SK-N-SH treated with all-trans-retinoic acid at 6 μM for 48 hours (cell line): Measurements from ENCODE around the gene RPS6KA2.

ENCODE experiments used
- ATAC-seq: fragments of 200-7000 bp; cut with Tn5 transposase; 3 replicates; pipeline ENCODE4 v1.9.1; 2020; ENCODE audit warnings: mild to moderate bottlenecking, moderate library complexity
- ARNTL ChIP-seq: fragments of 450-650 bp; formaldehyde crosslinking; IDR thresholded peaks from 2 replicates; pipeline ENCODE4 v1.5.0; 2020; ENCODE audit warnings: low read depth, mild to moderate bottlenecking, moderate library complexity, borderline replicate concordance
- CSDC2 ChIP-seq: fragments of 250-450 bp; sonication (Bioruptor Pico); IDR thresholded peaks from 2 replicates; pipeline ENCODE4 v1.5.0; 2020; ENCODE audit warnings: mild to moderate bottlenecking, moderate library complexity
- ESRRG ChIP-seq: fragments of 250-450 bp; sonication (Bioruptor Pico); IDR thresholded peaks from 2 replicates; pipeline ENCODE4 v1.6.1; 2021; ENCODE audit warnings: mild to moderate bottlenecking
- OSR1 ChIP-seq: fragments of 250-450 bp; sonication (Bioruptor Pico); IDR thresholded peaks from 2 replicates; pipeline ENCODE4 v1.8.0; 2022; ENCODE audit warnings: moderate library complexity, mild to moderate bottlenecking, inconsistent platforms
- PPARA ChIP-seq: fragments of 250-450 bp; sonication (Bioruptor Pico); IDR thresholded peaks from 2 replicates; pipeline ENCODE4 v1.5.0; 2020; ENCODE audit warnings: mild to moderate bottlenecking, borderline replicate concordance
- RARB ChIP-seq: fragments of 250-450 bp; sonication (Bioruptor Pico); IDR thresholded peaks from 2 replicates; pipeline ENCODE4 v1.8.0; 2021; ENCODE audit warnings: mild to moderate bottlenecking, moderate library complexity
- TCF4 ChIP-seq: fragments of 250-450 bp; sonication (Bioruptor Pico); IDR thresholded peaks from 2 replicates; pipeline ENCODE4 v1.8.0; 2021; ENCODE audit warnings: mild to moderate bottlenecking, moderate library complexity, borderline replicate concordance
- TOX ChIP-seq: fragments of 250-450 bp; sonication (Bioruptor Pico); IDR thresholded peaks from 2 replicates; pipeline ENCODE4 v1.8.0; 2021; ENCODE audit warnings: mild to moderate bottlenecking, moderate library complexity, borderline replicate concordance
- ZC3H10 ChIP-seq: fragments of 250-450 bp; sonication (Bioruptor Pico); IDR thresholded peaks from 2 replicates; pipeline ENCODE4 v1.5.1; 2021; ENCODE audit warnings: mild to moderate bottlenecking, moderate library complexity
- ZFP3 ChIP-seq: fragments of 250-450 bp; sonication (Bioruptor Pico); IDR thresholded peaks from 2 replicates; pipeline ENCODE4 v1.5.0; 2020; ENCODE audit warnings: mild to moderate bottlenecking, moderate library complexity
- ZFP30 ChIP-seq: fragments of 450-650 bp; formaldehyde crosslinking; IDR thresholded peaks from 2 replicates; pipeline ENCODE4 v1.5.0; 2022; ENCODE audit warnings: mild to moderate bottlenecking, moderate library complexity
- ZNF565 ChIP-seq: fragments of 450-650 bp; formaldehyde crosslinking; conservative IDR thresholded peaks from 2 replicates; pipeline ENCODE4 v1.5.0; 2020; ENCODE audit warnings: low read depth, mild to moderate bottlenecking, moderate library complexity
- ZNF70 ChIP-seq: fragments of 450-650 bp; formaldehyde crosslinking; IDR thresholded peaks from 2 replicates; pipeline ENCODE4 v1.5.0; 2020; ENCODE audit warnings: mild to moderate bottlenecking, moderate library complexity
- ZNF8 ChIP-seq: fragments of 450-650 bp; formaldehyde crosslinking; IDR thresholded peaks from 2 replicates; pipeline ENCODE4 v1.5.0; 2020; ENCODE audit warnings: mild to moderate bottlenecking, moderate library complexity
- TF ChIP-seq, protein P1 (sequence below): fragments of 250-450 bp; sonication (Bioruptor Pico); IDR thresholded peaks from 2 replicates; pipeline ENCODE4 v1.5.0; 2020; ENCODE audit warnings: mild to moderate bottlenecking, moderate library complexity
- TF ChIP-seq, protein P2 (sequence below): fragments of 250-450 bp; sonication (Bioruptor Pico); IDR thresholded peaks from 2 replicates; pipeline ENCODE4 v1.5.1; 2020; ENCODE audit warnings: low read depth, mild to moderate bottlenecking, moderate library complexity
- TF ChIP-seq, protein P3 (sequence below): fragments of 250-450 bp; sonication (Bioruptor Pico); IDR thresholded peaks from 2 replicates; pipeline ENCODE4 v1.8.0; 2021; ENCODE audit warnings: low read depth, mild to moderate bottlenecking, moderate library complexity, borderline replicate concordance
- TF ChIP-seq, protein P4 (sequence below): fragments of 250-450 bp; sonication (Bioruptor Pico); IDR thresholded peaks from 2 replicates; pipeline ENCODE4 v1.5.1; 2021; ENCODE audit warnings: mild to moderate bottlenecking, moderate library complexity

The RPS6KA2 gene

DNA sequence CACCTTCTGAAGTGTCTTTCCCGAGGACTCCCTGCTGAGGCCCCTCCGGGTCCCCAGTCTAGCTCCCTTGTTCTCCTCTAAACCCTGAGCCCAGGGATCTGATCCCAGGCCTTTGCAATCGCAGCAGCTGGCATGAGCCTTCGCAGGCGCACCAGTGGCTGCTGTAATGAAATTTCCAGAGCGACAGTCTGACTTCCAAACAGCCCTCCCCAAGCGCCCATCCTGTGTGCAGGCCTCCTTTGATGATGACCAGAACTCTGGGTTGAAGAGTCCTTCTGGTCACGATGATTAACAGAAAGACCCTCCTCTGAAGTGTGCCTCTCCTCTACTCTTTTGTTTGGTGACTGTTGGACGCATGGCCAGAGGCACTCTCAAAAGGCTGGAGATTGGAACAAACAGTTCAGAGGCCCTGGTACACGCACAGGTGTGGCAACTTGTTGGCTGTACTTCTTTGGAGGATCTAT is 155.2 kb downstream of the RPS6KA2 start:
- TF ChIP-seq ZNF70 (CRISPR knock-in tag) (peak; percentile 14; the same call in 1 of the 2 replicates), TCF4 (peak; percentile 59; the same call in 1 of the 2 replicates), ZFP3 (CRISPR knock-in tag) (no peak)
- ATAC-seq, result no peak; the same call in 2 of the 3 replicates

DNA sequence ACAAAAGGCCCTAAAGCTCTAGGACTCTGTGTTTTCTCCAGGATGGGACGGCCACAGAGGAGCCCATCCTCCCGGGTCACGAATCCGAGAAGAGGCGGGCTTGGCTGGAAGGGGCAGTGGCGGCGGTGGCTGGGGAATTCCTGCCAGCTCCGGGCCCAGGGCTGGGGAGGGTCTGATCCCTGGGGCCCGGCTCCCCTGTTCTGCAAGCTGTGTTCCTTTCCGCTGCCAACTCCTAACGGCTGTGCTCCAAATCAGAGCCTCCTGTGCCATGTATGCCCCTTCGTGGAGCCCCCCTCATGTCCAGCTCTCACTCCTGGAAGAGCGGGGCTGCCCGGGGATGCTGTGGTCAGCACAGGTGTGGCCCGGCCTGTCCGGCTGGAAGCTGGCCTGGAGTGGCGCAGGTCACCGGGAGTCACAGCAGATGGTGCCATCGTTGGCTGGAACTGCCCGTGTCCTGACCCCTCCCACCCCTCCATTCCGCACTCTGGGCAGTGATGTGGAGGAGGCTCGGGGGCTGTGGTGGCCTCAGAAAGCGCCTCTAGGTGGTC is 156.1 kb downstream of the RPS6KA2 start:
- TF ChIP-seq ZFP30 (CRISPR knock-in tag), result no peak
- no peak for TF ChIP-seq ESRRG
- TF ChIP-seq TOX (CRISPR knock-in tag), result no peak
- TF ChIP-seq, all 23 proteins: peak for 0
- no peak for ATAC-seq

DNA sequence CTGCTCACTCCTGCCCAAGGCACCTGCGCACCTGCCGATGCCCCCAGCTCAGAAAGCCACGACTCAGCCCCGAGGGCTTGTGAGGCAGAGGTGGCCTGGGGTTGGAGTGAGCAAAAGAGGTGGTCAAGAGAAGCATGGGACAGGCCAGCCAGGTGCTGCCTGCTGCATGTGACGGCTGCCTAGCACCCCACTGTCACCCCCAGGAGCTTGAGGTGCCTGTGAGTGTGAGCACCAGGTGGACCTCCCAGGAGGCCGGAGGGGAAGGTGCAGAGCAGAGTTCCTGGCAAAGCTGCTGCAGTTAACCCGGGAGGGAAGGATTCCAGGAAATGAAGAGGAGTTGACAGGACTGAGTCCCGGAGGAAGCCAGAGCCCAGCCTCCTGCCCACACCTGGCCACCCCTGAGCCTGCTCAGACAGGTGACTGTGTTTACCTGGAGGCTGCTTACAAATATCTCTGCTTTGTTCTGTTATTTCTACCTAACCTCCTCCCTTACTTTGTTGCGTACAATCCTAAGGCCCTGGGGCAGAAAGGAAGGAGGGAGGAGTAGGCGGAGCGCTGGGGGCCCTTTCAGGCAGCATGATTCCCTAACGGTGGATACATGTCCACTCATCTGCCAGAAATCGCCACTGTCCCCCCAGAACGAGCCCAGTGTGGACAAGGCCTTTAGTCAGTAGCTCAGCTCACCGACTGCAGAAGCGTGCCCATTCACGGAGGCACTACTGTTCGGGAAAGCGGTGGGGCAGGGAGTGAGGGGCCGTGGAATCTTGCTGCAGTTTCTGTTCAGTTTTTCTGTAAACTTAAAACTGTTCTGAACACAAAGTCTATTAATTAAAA is 156.8 kb downstream of the RPS6KA2 start:
- no peak for ATAC-seq
- TF ChIP-seq ZC3H10 (CRISPR knock-in tag), result no peak
- no peak for TF ChIP-seq ZNF70 (CRISPR knock-in tag)
- TF ChIP-seq, protein P1, sequence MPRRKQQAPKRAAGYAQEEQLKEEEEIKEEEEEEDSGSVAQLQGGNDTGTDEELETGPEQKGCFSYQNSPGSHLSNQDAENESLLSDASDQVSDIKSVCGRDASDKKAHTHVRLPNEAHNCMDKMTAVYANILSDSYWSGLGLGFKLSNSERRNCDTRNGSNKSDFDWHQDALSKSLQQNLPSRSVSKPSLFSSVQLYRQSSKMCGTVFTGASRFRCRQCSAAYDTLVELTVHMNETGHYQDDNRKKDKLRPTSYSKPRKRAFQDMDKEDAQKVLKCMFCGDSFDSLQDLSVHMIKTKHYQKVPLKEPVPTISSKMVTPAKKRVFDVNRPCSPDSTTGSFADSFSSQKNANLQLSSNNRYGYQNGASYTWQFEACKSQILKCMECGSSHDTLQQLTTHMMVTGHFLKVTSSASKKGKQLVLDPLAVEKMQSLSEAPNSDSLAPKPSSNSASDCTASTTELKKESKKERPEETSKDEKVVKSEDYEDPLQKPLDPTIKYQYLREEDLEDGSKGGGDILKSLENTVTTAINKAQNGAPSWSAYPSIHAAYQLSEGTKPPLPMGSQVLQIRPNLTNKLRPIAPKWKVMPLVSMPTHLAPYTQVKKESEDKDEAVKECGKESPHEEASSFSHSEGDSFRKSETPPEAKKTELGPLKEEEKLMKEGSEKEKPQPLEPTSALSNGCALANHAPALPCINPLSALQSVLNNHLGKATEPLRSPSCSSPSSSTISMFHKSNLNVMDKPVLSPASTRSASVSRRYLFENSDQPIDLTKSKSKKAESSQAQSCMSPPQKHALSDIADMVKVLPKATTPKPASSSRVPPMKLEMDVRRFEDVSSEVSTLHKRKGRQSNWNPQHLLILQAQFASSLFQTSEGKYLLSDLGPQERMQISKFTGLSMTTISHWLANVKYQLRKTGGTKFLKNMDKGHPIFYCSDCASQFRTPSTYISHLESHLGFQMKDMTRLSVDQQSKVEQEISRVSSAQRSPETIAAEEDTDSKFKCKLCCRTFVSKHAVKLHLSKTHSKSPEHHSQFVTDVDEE, result no peak
- no peak for TF ChIP-seq RARB (CRISPR knock-in tag)
- TF ChIP-seq, protein P2, sequence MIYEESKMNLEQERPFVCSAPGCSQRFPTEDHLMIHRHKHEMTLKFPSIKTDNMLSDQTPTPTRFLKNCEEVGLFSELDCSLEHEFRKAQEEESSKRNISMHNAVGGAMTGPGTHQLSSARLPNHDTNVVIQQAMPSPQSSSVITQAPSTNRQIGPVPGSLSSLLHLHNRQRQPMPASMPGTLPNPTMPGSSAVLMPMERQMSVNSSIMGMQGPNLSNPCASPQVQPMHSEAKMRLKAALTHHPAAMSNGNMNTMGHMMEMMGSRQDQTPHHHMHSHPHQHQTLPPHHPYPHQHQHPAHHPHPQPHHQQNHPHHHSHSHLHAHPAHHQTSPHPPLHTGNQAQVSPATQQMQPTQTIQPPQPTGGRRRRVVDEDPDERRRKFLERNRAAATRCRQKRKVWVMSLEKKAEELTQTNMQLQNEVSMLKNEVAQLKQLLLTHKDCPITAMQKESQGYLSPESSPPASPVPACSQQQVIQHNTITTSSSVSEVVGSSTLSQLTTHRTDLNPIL (CRISPR knock-in tag), result no peak

DNA sequence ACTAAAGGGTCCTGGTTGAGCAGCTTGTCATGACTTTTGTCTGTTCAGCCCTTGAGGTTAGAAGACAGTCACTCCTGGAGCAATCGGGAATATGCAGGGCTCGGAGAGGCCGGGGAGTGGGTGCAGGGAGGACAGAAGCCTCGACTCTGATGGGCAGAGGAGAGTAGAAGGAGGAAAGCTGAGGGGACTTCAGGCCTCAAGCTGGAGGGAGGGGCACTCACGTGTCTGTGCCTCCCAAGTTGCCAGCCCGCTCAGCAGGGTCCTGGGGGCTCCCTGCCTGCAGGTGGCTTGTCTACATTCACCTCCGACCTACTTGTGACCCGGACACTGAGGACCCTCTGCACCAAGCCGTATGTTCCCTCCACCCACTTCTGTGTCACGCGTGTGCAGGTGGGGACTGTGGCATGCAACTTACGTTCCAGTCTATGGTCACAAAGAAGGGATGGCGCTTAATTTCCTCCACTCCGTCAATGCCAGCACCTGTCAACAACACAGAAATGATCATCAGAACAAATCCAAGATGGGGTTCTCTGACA is 157.6 kb downstream of the RPS6KA2 start:
- no peak for ATAC-seq
- TF ChIP-seq ZNF565 (CRISPR knock-in tag), result no peak
- TF ChIP-seq ZNF8 (CRISPR knock-in tag), result no peak
- TF ChIP-seq CSDC2 (CRISPR knock-in tag), result no peak
- TF ChIP-seq ESRRG, result no peak
- no peak for TF ChIP-seq ARNTL (CRISPR knock-in tag)
- TF ChIP-seq PPARA (CRISPR knock-in tag), result no peak
- no peak for TF ChIP-seq OSR1 (CRISPR knock-in tag)
- TF ChIP-seq, protein P3, sequence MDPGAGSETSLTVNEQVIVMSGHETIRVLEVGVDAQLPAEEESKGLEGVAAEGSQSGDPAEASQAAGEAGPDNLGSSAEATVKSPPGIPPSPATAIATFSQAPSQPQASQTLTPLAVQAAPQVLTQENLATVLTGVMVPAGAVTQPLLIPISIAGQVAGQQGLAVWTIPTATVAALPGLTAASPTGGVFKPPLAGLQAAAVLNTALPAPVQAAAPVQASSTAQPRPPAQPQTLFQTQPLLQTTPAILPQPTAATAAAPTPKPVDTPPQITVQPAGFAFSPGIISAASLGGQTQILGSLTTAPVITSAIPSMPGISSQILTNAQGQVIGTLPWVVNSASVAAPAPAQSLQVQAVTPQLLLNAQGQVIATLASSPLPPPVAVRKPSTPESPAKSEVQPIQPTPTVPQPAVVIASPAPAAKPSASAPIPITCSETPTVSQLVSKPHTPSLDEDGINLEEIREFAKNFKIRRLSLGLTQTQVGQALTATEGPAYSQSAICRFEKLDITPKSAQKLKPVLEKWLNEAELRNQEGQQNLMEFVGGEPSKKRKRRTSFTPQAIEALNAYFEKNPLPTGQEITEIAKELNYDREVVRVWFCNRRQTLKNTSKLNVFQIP (CRISPR knock-in tag), result no peak
- TF ChIP-seq, protein P2 (CRISPR knock-in tag), result no peak
- TF ChIP-seq, protein P4, sequence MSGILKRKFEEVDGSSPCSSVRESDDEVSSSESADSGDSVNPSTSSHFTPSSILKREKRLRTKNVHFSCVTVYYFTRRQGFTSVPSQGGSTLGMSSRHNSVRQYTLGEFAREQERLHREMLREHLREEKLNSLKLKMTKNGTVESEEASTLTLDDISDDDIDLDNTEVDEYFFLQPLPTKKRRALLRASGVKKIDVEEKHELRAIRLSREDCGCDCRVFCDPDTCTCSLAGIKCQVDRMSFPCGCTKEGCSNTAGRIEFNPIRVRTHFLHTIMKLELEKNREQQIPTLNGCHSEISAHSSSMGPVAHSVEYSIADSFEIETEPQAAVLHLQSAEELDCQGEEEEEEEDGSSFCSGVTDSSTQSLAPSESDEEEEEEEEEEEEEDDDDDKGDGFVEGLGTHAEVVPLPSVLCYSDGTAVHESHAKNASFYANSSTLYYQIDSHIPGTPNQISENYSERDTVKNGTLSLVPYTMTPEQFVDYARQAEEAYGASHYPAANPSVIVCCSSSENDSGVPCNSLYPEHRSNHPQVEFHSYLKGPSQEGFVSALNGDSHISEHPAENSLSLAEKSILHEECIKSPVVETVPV (CRISPR knock-in tag), result no peak
- TF ChIP-seq, protein P1, result no peak
- TF ChIP-seq ZNF70 (CRISPR knock-in tag), result no peak
- TF ChIP-seq ZFP3 (CRISPR knock-in tag), result no peak
- TF ChIP-seq TOX (CRISPR knock-in tag), result no peak
- no peak for TF ChIP-seq ZC3H10 (CRISPR knock-in tag)
